Mucosa of gallbladder (tissue), 1 donor: ENCODE data around the gene TENT4A. TPM values are rescaled to one million over a fixed set of nuclear protein-coding genes. Genes with fewer than 3 reads are reported as not detected.
A peak's percentile ranks its signal among the peaks of the same experiment; 100 is the strongest.

ENCODE experiments used
- DNase-seq: peaks from one replicate; pipeline ENCODE4 v3.0.0-alpha.2; 2020; ENCODE audit warnings: low spot score
- total RNA-seq: library from RNA; stranded (reverse); gene quantifications from one replicate; pipeline ENCODE4 v1.2.1, GENCODE V29; 2021
- donor health status: DM: no; HTN: no; CAD: no.

TENT4A gene
- total RNA-seq, 1 donor from 2014 or later, result 19.8 TPM

GRCh38 chr5:6750142-6750840 lies 37.1 kb downstream of the TENT4A start:
- no peak for DNase-seq

GRCh38 chr5:6750951-6751685 lies 37.9 kb downstream of the TENT4A start:
- DNase-seq, result no peak

GRCh38 chr5:6752236-6752635 lies 39.0 kb downstream of the TENT4A start:
- no peak for DNase-seq

- no peak for DNase-seq
These were observed 39.5 kb downstream of the TENT4A start for GRCh38 chr5:6752782-6753181.

- no peak for DNase-seq
These were observed 40.6 kb downstream of the TENT4A start for GRCh38 chr5:6753851-6754250.

- DNase-seq, result no peak
These were observed 41.5 kb downstream of the TENT4A start for GRCh38 chr5:6754766-6755165.

- DNase-seq, result no peak
These were observed 42.3 kb downstream of the TENT4A start for GRCh38 chr5:6755519-6755918.

GRCh38 chr5:6755941-6756340 lies 42.7 kb downstream of the TENT4A start:
- no peak for DNase-seq

GRCh38 chr5:6757414-6757969 lies 44.3 kb downstream of the TENT4A start:
- DNase-seq, result no peak

- DNase-seq, result no peak
These were observed 45.0 kb downstream of the TENT4A start for GRCh38 chr5:6758236-6758635.

- DNase-seq, result no peak
These were observed 45.5 kb downstream of the TENT4A start for GRCh38 chr5:6758706-6759105.

GRCh38 chr5:6759401-6759800 lies 46.2 kb downstream of the TENT4A start:
- no peak for DNase-seq

GRCh38 chr5:6759983-6760382 lies 46.8 kb downstream of the TENT4A start:
- DNase-seq, result no peak

- no peak for DNase-seq
These were observed 47.5 kb downstream of the TENT4A start for GRCh38 chr5:6760686-6761085.

GRCh38 chr5:6761333-6761732 lies 48.1 kb downstream of the TENT4A start:
- DNase-seq, result no peak

- no peak for DNase-seq
These were observed 48.9 kb downstream of the TENT4A start for GRCh38 chr5:6762116-6762515.

- DNase-seq, result no peak
These were observed 49.5 kb downstream of the TENT4A start for GRCh38 chr5:6762697-6763096.

- DNase-seq, result no peak
These were observed 50.0 kb downstream of the TENT4A start for GRCh38 chr5:6763191-6763590.

- peak; percentile 71 for DNase-seq
These were observed 52.6 kb downstream of the TENT4A start for GRCh38 chr5:6765612-6766525.

GRCh38 chr5:6766604-6767093 lies 53.4 kb downstream of the TENT4A start:
- DNase-seq, result peak; percentile 89

- DNase-seq, result no peak
These were observed 54.3 kb downstream of the TENT4A start for GRCh38 chr5:6767481-6768063.
